IMR-90 (cell line): ENCODE measurements around the gene ANO8.
"Not testable (repeated sequence)": the region's sequence is repeated elsewhere in the genome, so short reads cannot be mapped to it uniquely, and the experiment has no call there.

Experiments used
- CTCF ChIP-seq: conservative IDR thresholded peaks from 2 replicates; pipeline ENCODE4 v1.5.1; 2012; ENCODE audit warnings: mild to moderate bottlenecking, low read depth, low read length, improper control_type of control experiment
- ELK1 ChIP-seq: fragments of 150-350 bp; IDR thresholded peaks from 2 replicates; pipeline ENCODE4 v1.6.1; 2016; ENCODE audit warnings: low read depth, mild to moderate bottlenecking, low read length, moderate library complexity, borderline replicate concordance
- MAZ ChIP-seq: IDR thresholded peaks from 2 replicates; pipeline ENCODE4 v1.6.1; 2012; ENCODE audit warnings: low read depth, mild to moderate bottlenecking, low read length, improper control_type of control experiment, moderate library complexity, borderline replicate concordance
- POLR2A ChIP-seq: IDR thresholded peaks from 2 replicates; pipeline ENCODE4 v1.6.1; 2012; ENCODE audit warnings: mild to moderate bottlenecking, low read depth, low read length
- RAD21 ChIP-seq: IDR thresholded peaks from 2 replicates; pipeline ENCODE4 v1.6.1; 2012; ENCODE audit warnings: low read length, improper control_type of control experiment

GRCh38 chr19:17295551-17295950 lies 39.1 kb downstream of the ANO8 start:
- TF ChIP-seq RAD21, CTCF, POLR2A, MAZ, ELK1: not testable (repeated sequence)
